GM23338 (cell line): ENCODE measurements around the gene KRTAP5-10.

ENCODE experiments used
- CREB1 ChIP-seq: fragments of 250-450 bp; sonication (Bioruptor Pico); IDR thresholded peaks from 2 replicates; pipeline ENCODE4 v1.5.0; 2020; ENCODE audit warnings: low read depth, mild to moderate bottlenecking, moderate library complexity
- EZH2 ChIP-seq: fragments of 200-600 bp; sonication (generic); IDR thresholded peaks from one replicate; pipeline ENCODE4 v1.8.0; 2017; ENCODE audit warnings: antibody characterized with exemption, mild to moderate bottlenecking, low read depth; ENCODE audit not compliant: unreplicated experiment
- EZH2phosphoT487 ChIP-seq: fragments of 200-600 bp; sonication (generic); IDR thresholded peaks from one replicate; pipeline ENCODE4 v1.8.1; 2018; ENCODE audit warnings: antibody characterized with exemption; ENCODE audit not compliant: unreplicated experiment
- JUNB ChIP-seq: IDR thresholded peaks from one replicate; pipeline ENCODE4 v1.6.1; 2016; ENCODE audit warnings: antibody characterized with exemption; ENCODE audit not compliant: unreplicated experiment
- NANOG ChIP-seq: IDR thresholded peaks from 2 replicates; pipeline ENCODE4 v1.6.1; 2016; ENCODE audit warnings: antibody characterized with exemption, borderline replicate concordance
- POLR2AphosphoS5 ChIP-seq: IDR thresholded peaks from 2 replicates; pipeline ENCODE4 v1.6.1; 2016; ENCODE audit warnings: antibody characterized with exemption, low read depth
- STAT1 ChIP-seq: IDR thresholded peaks from one replicate; pipeline ENCODE4 v1.6.1; 2016; ENCODE audit warnings: antibody characterized with exemption; ENCODE audit not compliant: unreplicated experiment
- ZNF114 ChIP-seq: fragments of 250-450 bp; sonication (Bioruptor Pico); IDR thresholded peaks from 2 replicates; pipeline ENCODE4 v1.5.0; 2020; ENCODE audit warnings: mild to moderate bottlenecking, moderate library complexity
- ZNF331 ChIP-seq: fragments of 250-450 bp; sonication (Bioruptor Pico); IDR thresholded peaks from 2 replicates; pipeline ENCODE4 v1.5.0; 2020; ENCODE audit warnings: low read depth, mild to moderate bottlenecking, moderate library complexity
- TF ChIP-seq, protein P1 (sequence below), 2 experiments: fragments of 200-600 bp in 1 of 2; sonication (generic) in 1 of 2; conservative IDR thresholded peaks; 2 replicates each; pipeline versions ENCODE4 v1.5.1 to v1.6.1; 2016 to 2017; ENCODE audit warnings: antibody characterized with exemption in 2 of 2, low read depth in 2 of 2, mild to moderate bottlenecking in 2 of 2, moderate library complexity in 1 of 2
- TF ChIP-seq, protein P2 (sequence below): IDR thresholded peaks from one replicate; pipeline ENCODE4 v1.6.1; 2018; ENCODE audit warnings: antibody characterized with exemption; ENCODE audit not compliant: unreplicated experiment
- TF ChIP-seq, protein P3 (sequence below): IDR thresholded peaks from 2 replicates; pipeline ENCODE4 v1.6.1; 2016; ENCODE audit warnings: antibody characterized with exemption

DNA sequence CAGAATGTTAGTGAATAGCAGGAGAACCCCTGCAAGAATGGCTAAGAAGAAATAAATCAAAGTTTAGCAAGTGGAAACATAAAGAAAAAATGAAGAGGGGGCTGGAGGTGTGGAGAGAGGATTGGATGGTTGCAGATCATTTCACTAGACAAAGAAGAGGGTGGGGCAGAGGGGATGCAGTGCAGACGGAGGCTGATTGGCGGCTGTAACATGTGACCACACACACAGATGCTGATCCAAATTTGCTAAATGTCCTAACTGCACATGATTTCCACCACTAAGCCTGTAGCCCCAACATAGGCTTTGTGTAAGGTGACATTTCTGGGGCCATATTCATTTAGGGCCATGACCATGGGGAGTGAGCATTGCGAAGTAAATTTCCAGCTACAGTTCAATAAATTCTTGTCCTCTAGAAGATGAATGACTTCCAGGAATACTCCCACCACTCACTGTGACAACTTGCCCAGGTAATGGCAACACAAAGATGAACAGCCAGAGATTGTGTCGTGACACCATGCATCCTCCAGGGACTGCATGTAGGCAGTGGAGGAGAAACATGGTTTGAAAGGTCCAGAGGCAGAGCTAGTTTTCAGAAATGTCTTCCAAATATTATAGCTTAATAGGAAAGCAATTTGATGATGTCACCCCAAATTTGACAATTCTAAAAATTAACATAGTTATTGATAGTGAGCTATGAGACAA lies 10.5 kb downstream of the KRTAP5-10 start:
- TF ChIP-seq, protein P1, sequence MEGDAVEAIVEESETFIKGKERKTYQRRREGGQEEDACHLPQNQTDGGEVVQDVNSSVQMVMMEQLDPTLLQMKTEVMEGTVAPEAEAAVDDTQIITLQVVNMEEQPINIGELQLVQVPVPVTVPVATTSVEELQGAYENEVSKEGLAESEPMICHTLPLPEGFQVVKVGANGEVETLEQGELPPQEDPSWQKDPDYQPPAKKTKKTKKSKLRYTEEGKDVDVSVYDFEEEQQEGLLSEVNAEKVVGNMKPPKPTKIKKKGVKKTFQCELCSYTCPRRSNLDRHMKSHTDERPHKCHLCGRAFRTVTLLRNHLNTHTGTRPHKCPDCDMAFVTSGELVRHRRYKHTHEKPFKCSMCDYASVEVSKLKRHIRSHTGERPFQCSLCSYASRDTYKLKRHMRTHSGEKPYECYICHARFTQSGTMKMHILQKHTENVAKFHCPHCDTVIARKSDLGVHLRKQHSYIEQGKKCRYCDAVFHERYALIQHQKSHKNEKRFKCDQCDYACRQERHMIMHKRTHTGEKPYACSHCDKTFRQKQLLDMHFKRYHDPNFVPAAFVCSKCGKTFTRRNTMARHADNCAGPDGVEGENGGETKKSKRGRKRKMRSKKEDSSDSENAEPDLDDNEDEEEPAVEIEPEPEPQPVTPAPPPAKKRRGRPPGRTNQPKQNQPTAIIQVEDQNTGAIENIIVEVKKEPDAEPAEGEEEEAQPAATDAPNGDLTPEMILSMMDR (conservative IDR thresholded peaks at IDR 0.05; ENCODE audit: low read depth in 2 of 2) = no peak
- TF ChIP-seq POLR2AphosphoS5 = no peak
- no peak for TF ChIP-seq EZH2
- TF ChIP-seq EZH2phosphoT487 = no peak
- TF ChIP-seq, protein P2, sequence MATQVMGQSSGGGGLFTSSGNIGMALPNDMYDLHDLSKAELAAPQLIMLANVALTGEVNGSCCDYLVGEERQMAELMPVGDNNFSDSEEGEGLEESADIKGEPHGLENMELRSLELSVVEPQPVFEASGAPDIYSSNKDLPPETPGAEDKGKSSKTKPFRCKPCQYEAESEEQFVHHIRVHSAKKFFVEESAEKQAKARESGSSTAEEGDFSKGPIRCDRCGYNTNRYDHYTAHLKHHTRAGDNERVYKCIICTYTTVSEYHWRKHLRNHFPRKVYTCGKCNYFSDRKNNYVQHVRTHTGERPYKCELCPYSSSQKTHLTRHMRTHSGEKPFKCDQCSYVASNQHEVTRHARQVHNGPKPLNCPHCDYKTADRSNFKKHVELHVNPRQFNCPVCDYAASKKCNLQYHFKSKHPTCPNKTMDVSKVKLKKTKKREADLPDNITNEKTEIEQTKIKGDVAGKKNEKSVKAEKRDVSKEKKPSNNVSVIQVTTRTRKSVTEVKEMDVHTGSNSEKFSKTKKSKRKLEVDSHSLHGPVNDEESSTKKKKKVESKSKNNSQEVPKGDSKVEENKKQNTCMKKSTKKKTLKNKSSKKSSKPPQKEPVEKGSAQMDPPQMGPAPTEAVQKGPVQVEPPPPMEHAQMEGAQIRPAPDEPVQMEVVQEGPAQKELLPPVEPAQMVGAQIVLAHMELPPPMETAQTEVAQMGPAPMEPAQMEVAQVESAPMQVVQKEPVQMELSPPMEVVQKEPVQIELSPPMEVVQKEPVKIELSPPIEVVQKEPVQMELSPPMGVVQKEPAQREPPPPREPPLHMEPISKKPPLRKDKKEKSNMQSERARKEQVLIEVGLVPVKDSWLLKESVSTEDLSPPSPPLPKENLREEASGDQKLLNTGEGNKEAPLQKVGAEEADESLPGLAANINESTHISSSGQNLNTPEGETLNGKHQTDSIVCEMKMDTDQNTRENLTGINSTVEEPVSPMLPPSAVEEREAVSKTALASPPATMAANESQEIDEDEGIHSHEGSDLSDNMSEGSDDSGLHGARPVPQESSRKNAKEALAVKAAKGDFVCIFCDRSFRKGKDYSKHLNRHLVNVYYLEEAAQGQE = no peak
- TF ChIP-seq, protein P3, sequence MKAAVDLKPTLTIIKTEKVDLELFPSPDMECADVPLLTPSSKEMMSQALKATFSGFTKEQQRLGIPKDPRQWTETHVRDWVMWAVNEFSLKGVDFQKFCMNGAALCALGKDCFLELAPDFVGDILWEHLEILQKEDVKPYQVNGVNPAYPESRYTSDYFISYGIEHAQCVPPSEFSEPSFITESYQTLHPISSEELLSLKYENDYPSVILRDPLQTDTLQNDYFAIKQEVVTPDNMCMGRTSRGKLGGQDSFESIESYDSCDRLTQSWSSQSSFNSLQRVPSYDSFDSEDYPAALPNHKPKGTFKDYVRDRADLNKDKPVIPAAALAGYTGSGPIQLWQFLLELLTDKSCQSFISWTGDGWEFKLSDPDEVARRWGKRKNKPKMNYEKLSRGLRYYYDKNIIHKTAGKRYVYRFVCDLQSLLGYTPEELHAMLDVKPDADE = no peak
- no peak for TF ChIP-seq CREB1 (CRISPR knock-in tag)
- TF ChIP-seq NANOG = no peak
- no peak for TF ChIP-seq STAT1
- TF ChIP-seq JUNB = no peak
- TF ChIP-seq ZNF331 = no peak
- TF ChIP-seq ZNF114 (CRISPR knock-in tag) = no peak
